Naive B cell (primary cell): Measurements from ENCODE around the gene EVI5. TPM values are rescaled to one million over a fixed set of nuclear protein-coding genes. Genes with fewer than 3 reads are reported as not detected.
"Not testable (repeated sequence)": the region's sequence is repeated elsewhere in the genome, so short reads cannot be mapped to it uniquely, and the experiment has no call there.

Experiments used
- ATAC-seq, 2 donors: fragments of 150-1000 bp; cut with Tn5 transposase; 2 replicates each; pipeline ENCODE4 v1.10.0; 2021; ENCODE audit warnings: low read depth in 2 of 2, mild to moderate bottlenecking in 2 of 2, moderate library complexity in 2 of 2
- DNase-seq: peaks from one replicate; pipeline ENCODE4 v3.0.0; 2022
- H3K27ac Mint-ChIP-seq, 6 donors: one replicate each; pipeline ENCODE4 v1.8.0; 2020 to 2022; ENCODE audit warnings: mild to moderate bottlenecking in 6 of 6, mixed read lengths in 6 of 6, moderate library complexity in 5 of 6, inconsistent platforms in 2 of 6
- H3K27me3 Mint-ChIP-seq, 3 donors: one replicate each; pipeline ENCODE4 v1.8.0; 2021 to 2022; ENCODE audit warnings: mixed read lengths in 3 of 3, mild to moderate bottlenecking in 1 of 3
- H3K36me3 Mint-ChIP-seq, 2 donors: one replicate each; pipeline ENCODE4 v1.8.0; 2020 to 2022; ENCODE audit warnings: mixed read lengths in 2 of 2, inconsistent platforms in 1 of 2, mild to moderate bottlenecking in 1 of 2
- H3K4me1 Mint-ChIP-seq, 3 donors: one replicate each; pipeline ENCODE4 v1.8.0; 2020 to 2022; ENCODE audit warnings: mixed read lengths in 3 of 3, inconsistent platforms in 1 of 3, mild to moderate bottlenecking in 1 of 3, moderate library complexity in 1 of 3
- H3K4me3 Mint-ChIP-seq, 8 donors: one replicate each; pipeline ENCODE4 v1.8.0; 2020 to 2022; ENCODE audit warnings: mild to moderate bottlenecking in 8 of 8, mixed read lengths in 8 of 8, moderate library complexity in 8 of 8, inconsistent platforms in 2 of 8
- H3K9me3 Mint-ChIP-seq, 7 donors: one replicate each; pipeline ENCODE4 v1.8.0; 2020 to 2022; ENCODE audit warnings: mixed read lengths in 7 of 7, mild to moderate bottlenecking in 5 of 7, inconsistent platforms in 2 of 7, moderate library complexity in 1 of 7
- polyA plus RNA-seq, 6 donors: library from polyadenylated mRNA; unstranded; fragments of 300-500 nt; fragmentation: Illumina TruSeq; gene quantifications; one replicate each; pipeline ENCODE4 v1.2.3, GENCODE V29; 2021; ENCODE audit warnings: low read depth in 6 of 6

EVI5 gene
- polyA plus RNA-seq, 6 donors from 2014 or later, result 3.3 to 11.6 (median 9.0) TPM

GRCh38 chr1:92784021-92784638, 778 bp downstream of the EVI5 start:
- Mint-ChIP-seq H3K36me3 (peaks cover 0 to 4% of the 10 kb centered on the region in 2 donors), H3K9me3 (no peaks in the 10 kb centered on the region), H3K4me1 (peaks cover 16 to 34% (median 20%) of the 10 kb centered on the region in 3 donors), H3K27me3 (no peaks in the 10 kb centered on the region), H3K4me3 (peak overlapping the region; percentile 80 to 94 (median 87)), H3K27ac (peak overlapping the region; percentile 83 to 95 (median 89))
- no peak for ATAC-seq
- DNase-seq, result peak; percentile 31

GRCh38 chr1:92783550-92783949, 1.4 kb downstream of the EVI5 start:
- not testable (repeated sequence) for H3K9me3 Mint-ChIP-seq, H3K36me3 Mint-ChIP-seq, ATAC-seq, DNase-seq, H3K27me3 Mint-ChIP-seq
- Mint-ChIP-seq H3K27ac (peak overlapping the region; percentile 83 to 95 (median 89)), H3K4me3 (peak overlapping the region; percentile 80 to 94 (median 87)), H3K4me1 (peaks cover 16 to 34% (median 21%) of the 10 kb centered on the region in 3 donors)

- H3K9me3 Mint-ChIP-seq, result no peaks in the 10 kb centered on the region
- peak overlapping the region in 1 of 8 donors; percentile 16 for H3K4me3 Mint-ChIP-seq
- no peaks in the 10 kb centered on the region for H3K27me3 Mint-ChIP-seq
- H3K27ac Mint-ChIP-seq, result peak overlapping the region in 1 of 6 donors; percentile 41
- no peak for ATAC-seq
- peaks cover 8 to 19% (median 15%) of the 10 kb centered on the region in 3 donors for H3K4me1 Mint-ChIP-seq
- DNase-seq, result no peak
- peaks cover 0 to 8% of the 10 kb centered on the region in 2 donors for H3K36me3 Mint-ChIP-seq
Measured at GRCh38 chr1:92778376-92778775, 6.5 kb downstream of the EVI5 start.

- no peak for DNase-seq
- Mint-ChIP-seq H3K27me3 (no peaks in the 10 kb centered on the region), H3K36me3 (peaks cover 9% of the 10 kb centered on the region in 2 donors), H3K4me1 (peaks cover 4 to 27% (median 13%) of the 10 kb centered on the region in 3 donors), H3K9me3 (peaks cover 0 to 4% (median 0%) of the 10 kb centered on the region in 7 donors), H3K27ac (peak overlapping the region in 1 of 6 donors; percentile 4), H3K4me3 (no peak overlapping the region)
- ATAC-seq, result no peak
Measured at GRCh38 chr1:92774407-92774806, 10.5 kb downstream of the EVI5 start.

GRCh38 chr1:92773749-92774148, 11.2 kb downstream of the EVI5 start:
- H3K27me3 Mint-ChIP-seq, DNase-seq, H3K27ac Mint-ChIP-seq, H3K4me3 Mint-ChIP-seq, ATAC-seq, H3K9me3 Mint-ChIP-seq: not testable (repeated sequence)
- Mint-ChIP-seq H3K36me3 (peaks cover 13 to 14% of the 10 kb centered on the region in 2 donors), H3K4me1 (peaks cover 4 to 33% (median 15%) of the 10 kb centered on the region in 3 donors)

- ATAC-seq (no peak), DNase-seq (no peak)
- peaks cover 3 to 15% (median 9%) of the 10 kb centered on the region in 7 donors for H3K9me3 Mint-ChIP-seq
- peaks cover 7 to 26% (median 20%) of the 10 kb centered on the region in 3 donors for H3K4me1 Mint-ChIP-seq
- H3K4me3 Mint-ChIP-seq, result no peak overlapping the region
- H3K36me3 Mint-ChIP-seq, result peaks cover 17% of the 10 kb centered on the region in 2 donors
- H3K27ac Mint-ChIP-seq, result peak overlapping the region in 1 of 6 donors; percentile 5
- H3K27me3 Mint-ChIP-seq, result no peaks in the 10 kb centered on the region
Measured at GRCh38 chr1:92769856-92770255, 15.1 kb downstream of the EVI5 start.

- peaks cover 17% of the 10 kb centered on the region in 2 donors for H3K36me3 Mint-ChIP-seq
- H3K4me1 Mint-ChIP-seq, result peaks cover 7 to 25% (median 15%) of the 10 kb centered on the region in 3 donors
- H3K4me3 Mint-ChIP-seq, result no peak overlapping the region
- no peak overlapping the region for H3K27ac Mint-ChIP-seq
- no peak for ATAC-seq
- peaks cover 3 to 15% (median 9%) of the 10 kb centered on the region in 7 donors for H3K9me3 Mint-ChIP-seq
- no peak for DNase-seq
- no peaks in the 10 kb centered on the region for H3K27me3 Mint-ChIP-seq
Measured at GRCh38 chr1:92768915-92769314, 16.0 kb downstream of the EVI5 start.

GRCh38 chr1:92768296-92768695, 16.6 kb downstream of the EVI5 start:
- no peak for ATAC-seq
- Mint-ChIP-seq H3K4me1 (peaks cover 7 to 21% (median 15%) of the 10 kb centered on the region in 3 donors), H3K36me3 (peaks cover 17% of the 10 kb centered on the region in 2 donors), H3K27me3 (no peaks in the 10 kb centered on the region), H3K27ac (no peak overlapping the region), H3K4me3 (no peak overlapping the region), H3K9me3 (peaks cover 3 to 15% (median 9%) of the 10 kb centered on the region in 7 donors)
- DNase-seq, result no peak

GRCh38 chr1:92764116-92764515, 20.8 kb downstream of the EVI5 start:
- Mint-ChIP-seq H3K27me3 (no peaks in the 10 kb centered on the region), H3K27ac (no peak overlapping the region), H3K9me3 (peaks cover 3 to 13% (median 9%) of the 10 kb centered on the region in 7 donors), H3K4me1 (peaks cover 4 to 11% (median 7%) of the 10 kb centered on the region in 3 donors), H3K4me3 (no peak overlapping the region), H3K36me3 (peaks cover 7 to 12% of the 10 kb centered on the region in 2 donors)
- no peak for ATAC-seq
- DNase-seq, result no peak

GRCh38 chr1:92762355-92762754, 22.6 kb downstream of the EVI5 start:
- Mint-ChIP-seq H3K4me3 (no peak overlapping the region), H3K4me1 (peaks cover 0 to 6% (median 4%) of the 10 kb centered on the region in 3 donors), H3K36me3 (no peaks in the 10 kb centered on the region), H3K27me3 (no peaks in the 10 kb centered on the region), H3K9me3 (no peaks in the 10 kb centered on the region), H3K27ac (peak overlapping the region in 1 of 6 donors; percentile 8)
- no peak for ATAC-seq
- DNase-seq, result no peak

GRCh38 chr1:92759361-92759760, 25.5 kb downstream of the EVI5 start:
- Mint-ChIP-seq H3K36me3 (peaks cover 8 to 13% of the 10 kb centered on the region in 2 donors), H3K4me3 (no peak overlapping the region), H3K27ac (no peak overlapping the region), H3K4me1 (peaks cover 2 to 12% (median 6%) of the 10 kb centered on the region in 3 donors), H3K9me3 (peaks cover 0 to 2% (median 0%) of the 10 kb centered on the region in 7 donors), H3K27me3 (no peaks in the 10 kb centered on the region)
- DNase-seq (no peak), ATAC-seq (no peak)

- H3K36me3 Mint-ChIP-seq, result peaks cover 8 to 13% of the 10 kb centered on the region in 2 donors
- peaks cover 0 to 3% (median 0%) of the 10 kb centered on the region in 7 donors for H3K9me3 Mint-ChIP-seq
- H3K27ac Mint-ChIP-seq, result peak overlapping the region in 2 of 6 donors; percentile 46 to 51
- ATAC-seq, result no peak
- no peak for DNase-seq
- peaks cover 2 to 11% (median 8%) of the 10 kb centered on the region in 3 donors for H3K4me1 Mint-ChIP-seq
- H3K4me3 Mint-ChIP-seq, result no peak overlapping the region
- H3K27me3 Mint-ChIP-seq, result no peaks in the 10 kb centered on the region
Measured at GRCh38 chr1:92756537-92756936, 28.4 kb downstream of the EVI5 start.

- no peaks in the 10 kb centered on the region for H3K27me3 Mint-ChIP-seq
- ATAC-seq (no peak), DNase-seq (no peak)
- no peak overlapping the region for H3K4me3 Mint-ChIP-seq
- peaks cover 8 to 13% of the 10 kb centered on the region in 2 donors for H3K36me3 Mint-ChIP-seq
- peak overlapping the region in 2 of 6 donors; percentile 46 to 51 for H3K27ac Mint-ChIP-seq
- peaks cover 0 to 3% (median 0%) of the 10 kb centered on the region in 7 donors for H3K9me3 Mint-ChIP-seq
- H3K4me1 Mint-ChIP-seq, result peaks cover 2 to 11% (median 8%) of the 10 kb centered on the region in 3 donors
Measured at GRCh38 chr1:92755541-92756461, 29.1 kb downstream of the EVI5 start.
